Fibroblast of the conjunctiva (primary cell): ENCODE results near the gene FRMD4A.
A peak's percentile ranks its signal among the peaks of the same experiment; 100 is the strongest.
"Not testable (repeated sequence)": the region's sequence is repeated elsewhere in the genome, so short reads cannot be mapped to it uniquely, and the experiment has no call there.

Source experiments
- DNase-seq: peaks from one replicate; pipeline ENCODE4 v3.0.0-alpha.2; 2010; ENCODE audit warnings: low read depth

Gene FRMD4A

GRCh38 chr10:13719425-13719824, 611.3 kb downstream of the FRMD4A start:
- no peak for DNase-seq

- DNase-seq = no peak
These were observed 611.9 kb downstream of the FRMD4A start for GRCh38 chr10:13718820-13719219.

- DNase-seq = peak; percentile 65
These were observed 612.6 kb downstream of the FRMD4A start for GRCh38 chr10:13717936-13718772.

- DNase-seq = no peak
These were observed 613.2 kb downstream of the FRMD4A start for GRCh38 chr10:13717571-13717935.

- DNase-seq = peak; percentile 20
These were observed 614.3 kb downstream of the FRMD4A start for GRCh38 chr10:13716081-13717071.

GRCh38 chr10:13715596-13715995, 615.1 kb downstream of the FRMD4A start:
- DNase-seq = not testable (repeated sequence)

- no peak for DNase-seq
These were observed 615.6 kb downstream of the FRMD4A start for GRCh38 chr10:13715100-13715499.

- peak; percentile 77 for DNase-seq
These were observed 617.7 kb downstream of the FRMD4A start for GRCh38 chr10:13712837-13713581.

- DNase-seq = no peak
These were observed 618.3 kb downstream of the FRMD4A start for GRCh38 chr10:13712476-13712836.

- DNase-seq = no peak
These were observed 619.4 kb downstream of the FRMD4A start for GRCh38 chr10:13711291-13711690.

GRCh38 chr10:13709931-13710650, 620.6 kb downstream of the FRMD4A start:
- DNase-seq = no peak

- no peak for DNase-seq
These were observed 622.3 kb downstream of the FRMD4A start for GRCh38 chr10:13708256-13708990.

- peak; percentile 70 for DNase-seq
These were observed 623.4 kb downstream of the FRMD4A start for GRCh38 chr10:13707156-13707881.

- no peak for DNase-seq
These were observed 624.1 kb downstream of the FRMD4A start for GRCh38 chr10:13706604-13707003.

GRCh38 chr10:13706175-13706574, 624.5 kb downstream of the FRMD4A start:
- DNase-seq = no peak

GRCh38 chr10:13705526-13706174, 625.1 kb downstream of the FRMD4A start:
- DNase-seq = no peak

GRCh38 chr10:13704964-13705363, 625.8 kb downstream of the FRMD4A start:
- no peak for DNase-seq

- no peak for DNase-seq
These were observed 626.7 kb downstream of the FRMD4A start for GRCh38 chr10:13703997-13704536.

GRCh38 chr10:13703101-13703818, 627.5 kb downstream of the FRMD4A start:
- no peak for DNase-seq
